Body of pancreas (tissue), 4 donors: ENCODE measurements around the gene PEAR1. TPM values are rescaled to one million over a fixed set of nuclear protein-coding genes. Genes with fewer than 3 reads are reported as not detected.

Experiments
- ATAC-seq: fragments of 150-250 bp; one replicate; pipeline ENCODE4 v1.9.1; 2016
- DNase-seq, 4 donors: peaks; one replicate each; pipeline ENCODE4 v3.0.0-alpha.2; 2019
- H3K27ac ChIP-seq, 4 donors: fragments of 200-600 bp; sonication (generic); 1 replicate in 3 of 4; 2 replicates in 1 of 4; pipeline versions ENCODE4 v1.5.1 to v1.6.1; 2016 to 2019; ENCODE audit warnings: mild to moderate bottlenecking in 1 of 4, mixed read lengths in 1 of 4, moderate library complexity in 1 of 4
- H3K27me3 ChIP-seq, 2 donors: fragments of 200-600 bp; sonication (generic); one replicate each; pipeline ENCODE4 v1.6.0; 2016; ENCODE audit warnings: mild to moderate bottlenecking in 1 of 2
- H3K36me3 ChIP-seq, 2 donors: fragments of 200-600 bp; sonication (generic); replicated peaks in 1 of 2; 2 replicates each; pipeline ENCODE4 v1.5.1; 2016; ENCODE audit warnings: low read depth in 2 of 2; ENCODE audit not compliant: insufficient read depth in 1 of 2
- H3K4me1 ChIP-seq: fragments of 200-600 bp; sonication (generic); one replicate; pipeline ENCODE4 v1.6.0; 2016
- H3K4me3 ChIP-seq, 2 donors: fragments of 200-600 bp; sonication (generic); 1 replicate in 1 of 2; 2 replicates in 1 of 2; pipeline ENCODE4 v1.5.1; 2016 to 2019
- H3K9me3 ChIP-seq, 3 donors: fragments of 200-600 bp; sonication (generic); 1 replicate in 2 of 3; 2 replicates in 1 of 3; pipeline ENCODE4 v1.5.1; 2016
- POLR2A ChIP-seq, 3 donors: fragments of 450-650 bp; IDR thresholded peaks; one replicate each; pipeline ENCODE4 v1.6.1; 2016; ENCODE audit warnings: antibody characterized with exemption in 3 of 3, mild to moderate bottlenecking in 2 of 3
- WGBS, 2 donors: methylation state at CpG; one replicate each; pipeline ENCODE4 v1.1.5; 2017; 5-methylcytosine and 5-hydroxymethylcytosine counted together
- intact Hi-C: fragments of 100-400 bp; cut with DNase I; formaldehyde crosslinking; loops from one replicate; pipeline ENCODE4 v1.15.1; 2023
- total RNA-seq, 2 donors: library from RNA; depleted of rRNA; stranded (reverse); fragments of >200 nt; gene quantifications; one replicate each; pipeline ENCODE4 v1.1.0, GENCODE V29; 2016
- TF ChIP-seq, protein P1 (sequence below), 7 experiments: fragments of 450-650 bp in 4 of 7; fragments of 200-600 bp in 3 of 7; sonication (generic) in 3 of 7; IDR thresholded peaks; one replicate each; pipeline ENCODE4 v1.5.1; 2016 to 2019; ENCODE audit warnings: antibody characterized with exemption in 7 of 7

PEAR1 gene
- total RNA-seq, 2 donors from 2014 or later, result 5.2 to 7.6 TPM

DNA sequence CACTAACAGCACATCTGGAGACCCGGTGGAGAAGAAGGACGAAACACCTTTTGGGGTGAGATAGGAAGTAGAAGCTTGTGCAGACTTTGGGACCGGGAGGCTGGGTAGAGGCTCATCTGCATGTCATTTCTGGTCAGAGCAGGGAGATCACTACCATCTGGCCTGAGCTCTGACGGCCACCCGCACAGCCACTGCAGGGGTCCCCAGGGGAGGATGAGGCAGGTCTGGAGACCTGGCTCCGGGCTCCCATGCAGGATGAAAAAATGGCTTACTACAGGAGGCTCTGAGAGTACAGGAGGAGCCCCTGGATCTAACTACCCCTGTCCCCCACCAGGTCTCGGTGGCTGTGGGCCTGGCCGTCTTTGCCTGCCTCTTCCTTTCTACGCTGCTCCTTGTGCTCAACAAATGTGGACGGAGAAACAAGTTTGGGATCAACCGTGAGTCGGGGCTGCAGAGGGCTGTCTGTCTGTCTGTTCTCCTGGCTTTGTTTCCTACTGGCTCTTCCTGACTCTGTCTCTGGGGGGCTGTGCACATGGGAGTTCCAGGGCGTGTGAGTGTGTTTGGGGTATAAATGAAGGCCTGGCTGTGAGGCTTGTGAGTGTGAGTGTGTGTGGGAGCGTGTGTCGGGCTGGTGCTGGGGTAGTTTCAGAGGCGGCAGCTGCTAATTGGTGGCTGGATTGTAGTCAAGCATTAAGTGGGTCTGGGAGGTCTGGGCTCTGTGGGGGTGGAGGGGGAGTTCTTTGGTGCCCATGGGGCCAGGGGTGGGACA lies 18.8 kb upstream of the PEAR1 start:
- TF ChIP-seq, protein P1, sequence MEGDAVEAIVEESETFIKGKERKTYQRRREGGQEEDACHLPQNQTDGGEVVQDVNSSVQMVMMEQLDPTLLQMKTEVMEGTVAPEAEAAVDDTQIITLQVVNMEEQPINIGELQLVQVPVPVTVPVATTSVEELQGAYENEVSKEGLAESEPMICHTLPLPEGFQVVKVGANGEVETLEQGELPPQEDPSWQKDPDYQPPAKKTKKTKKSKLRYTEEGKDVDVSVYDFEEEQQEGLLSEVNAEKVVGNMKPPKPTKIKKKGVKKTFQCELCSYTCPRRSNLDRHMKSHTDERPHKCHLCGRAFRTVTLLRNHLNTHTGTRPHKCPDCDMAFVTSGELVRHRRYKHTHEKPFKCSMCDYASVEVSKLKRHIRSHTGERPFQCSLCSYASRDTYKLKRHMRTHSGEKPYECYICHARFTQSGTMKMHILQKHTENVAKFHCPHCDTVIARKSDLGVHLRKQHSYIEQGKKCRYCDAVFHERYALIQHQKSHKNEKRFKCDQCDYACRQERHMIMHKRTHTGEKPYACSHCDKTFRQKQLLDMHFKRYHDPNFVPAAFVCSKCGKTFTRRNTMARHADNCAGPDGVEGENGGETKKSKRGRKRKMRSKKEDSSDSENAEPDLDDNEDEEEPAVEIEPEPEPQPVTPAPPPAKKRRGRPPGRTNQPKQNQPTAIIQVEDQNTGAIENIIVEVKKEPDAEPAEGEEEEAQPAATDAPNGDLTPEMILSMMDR (IDR thresholded peaks at IDR 0.05), result no peak
- TF ChIP-seq POLR2A (IDR thresholded peaks at IDR 0.05), result no peak
- H3K36me3 ChIP-seq, result no peaks in the 10 kb centered on the region
- ATAC-seq (no peak), DNase-seq (no peak)
- H3K27ac ChIP-seq, result no peak overlapping the region
- 81 to 87% methylated on average over 14 to 16 of the region's 16 CpGs for WGBS, 2 donors
- no peaks in the 10 kb centered on the region for H3K27me3 ChIP-seq
- H3K9me3 ChIP-seq, result no peaks in the 10 kb centered on the region
- no peaks in the 10 kb centered on the region for H3K4me1 ChIP-seq
- no peak overlapping the region for H3K4me3 ChIP-seq
- intact Hi-C loops, result no loop called here

DNA sequence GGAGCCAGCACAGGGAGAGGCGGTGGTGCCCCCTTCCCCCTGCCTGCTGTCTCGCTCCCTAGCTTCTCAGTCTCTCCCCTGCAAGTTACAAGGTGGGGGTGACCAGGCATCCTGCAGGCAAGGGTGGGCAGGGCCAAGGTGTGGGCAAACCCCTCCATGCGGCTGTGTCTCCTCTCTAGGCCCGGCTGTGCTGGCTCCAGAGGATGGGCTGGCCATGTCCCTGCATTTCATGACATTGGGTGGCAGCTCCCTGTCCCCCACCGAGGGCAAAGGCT lies 18.2 kb upstream of the PEAR1 start:
- WGBS, 2 donors, result 55% methylated on average over 5 of the region's 5 CpGs; no CpG with 5 or more reads in 1 of the 2 donors
- DNase-seq (no peak), ATAC-seq (no peak)

DNA sequence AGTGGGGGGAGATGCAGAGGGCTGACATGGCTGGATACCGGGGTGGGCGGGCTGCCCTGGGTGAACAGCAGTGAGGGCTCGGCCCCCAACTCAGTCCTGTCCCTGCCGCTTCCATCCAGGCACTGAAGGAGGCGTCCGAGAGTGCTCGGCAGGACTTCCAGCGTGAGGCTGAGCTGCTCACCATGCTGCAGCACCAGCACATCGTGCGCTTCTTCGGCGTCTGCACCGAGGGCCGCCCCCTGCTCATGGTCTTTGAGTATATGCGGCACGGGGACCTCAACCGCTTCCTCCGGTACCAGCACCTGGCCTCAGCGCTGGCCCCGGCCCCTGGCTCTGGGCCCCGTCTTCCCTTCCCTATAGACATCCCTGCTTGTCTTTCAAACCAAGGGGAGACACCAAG lies 17.2 kb upstream of the PEAR1 start:
- DNase-seq, result no peak
- intact Hi-C loops, result no loop called here
- TF ChIP-seq, protein P1 (IDR thresholded peaks at IDR 0.05), result no peak
- TF ChIP-seq POLR2A (IDR thresholded peaks at IDR 0.05), result no peak
- WGBS, 2 donors, result 34 to 35% methylated on average over 7 to 21 of the region's 21 CpGs
- Histone ChIP-seq H3K27me3 (no peaks in the 10 kb centered on the region), H3K9me3 (no peaks in the 10 kb centered on the region), H3K4me1 (no peaks in the 10 kb centered on the region), H3K27ac (no peak overlapping the region), H3K4me3 (no peak overlapping the region), H3K36me3 (no peaks in the 10 kb centered on the region)
- ATAC-seq, result no peak

More for the DNA sequence above, 18.2 kb upstream of the PEAR1 start:
- TF ChIP-seq, protein P1 (IDR thresholded peaks at IDR 0.05), result no peak
- TF ChIP-seq POLR2A (IDR thresholded peaks at IDR 0.05), result no peak
- Histone ChIP-seq H3K36me3 (no peaks in the 10 kb centered on the region), H3K27ac (no peak overlapping the region), H3K9me3 (no peaks in the 10 kb centered on the region), H3K4me3 (no peak overlapping the region), H3K27me3 (no peaks in the 10 kb centered on the region), H3K4me1 (no peaks in the 10 kb centered on the region)
- intact Hi-C loops, result no loop called here

DNA sequence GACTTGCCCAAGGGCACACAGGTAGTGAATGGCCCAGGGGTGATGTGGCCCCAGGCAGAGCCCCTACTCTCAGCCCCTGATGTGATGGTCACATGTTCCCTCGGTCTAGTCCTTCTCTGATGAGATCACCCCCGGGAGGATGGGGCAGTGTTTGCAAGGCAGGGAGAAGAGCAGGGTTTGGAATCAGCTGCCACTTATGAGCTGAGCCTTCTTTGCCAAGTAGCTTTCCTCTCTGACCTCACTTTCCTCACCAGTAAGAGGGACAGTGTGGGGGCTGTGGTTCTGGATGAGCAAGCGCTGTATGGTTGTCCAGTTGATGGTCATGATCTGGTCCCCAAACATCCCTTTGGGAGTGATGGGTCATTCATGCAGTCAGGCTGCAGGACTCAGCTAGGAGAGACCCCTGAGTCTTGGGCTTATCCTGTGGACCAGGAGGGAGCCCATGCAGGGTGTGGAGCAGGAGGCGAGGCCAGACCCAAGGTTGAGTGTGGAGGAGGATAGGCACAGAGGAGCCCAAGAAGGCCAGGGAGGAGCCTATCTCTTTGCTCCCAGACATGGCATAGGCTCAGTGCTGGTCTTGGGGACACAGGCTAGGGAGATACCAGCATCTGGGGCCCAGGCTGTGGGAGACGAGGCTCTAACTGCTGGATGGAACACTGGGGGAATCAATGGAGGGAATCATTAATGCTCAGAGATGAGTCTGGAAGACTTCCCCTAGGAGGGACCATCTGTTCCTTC lies 15.9 kb upstream of the PEAR1 start:
- H3K4me1 ChIP-seq, result no peaks in the 10 kb centered on the region
- intact Hi-C loops, result no loop called here
- H3K4me3 ChIP-seq, result no peak overlapping the region
- TF ChIP-seq, protein P1 (IDR thresholded peaks at IDR 0.05), result no peak
- TF ChIP-seq POLR2A (IDR thresholded peaks at IDR 0.05), result no peak
- H3K27me3 ChIP-seq, result no peaks in the 10 kb centered on the region
- H3K36me3 ChIP-seq, result no peaks in the 10 kb centered on the region
- H3K9me3 ChIP-seq, result no peaks in the 10 kb centered on the region
- H3K27ac ChIP-seq, result no peak overlapping the region
- ATAC-seq (no peak), DNase-seq (no peak)
- WGBS, 2 donors, result 69 to 82% methylated on average over 3 to 5 of the region's 5 CpGs
